Measurements from ENCODE around the gene MIGA2.
A peak's percentile ranks its signal among the peaks of the same experiment; 100 is the strongest.

Gene MIGA2

DNA sequence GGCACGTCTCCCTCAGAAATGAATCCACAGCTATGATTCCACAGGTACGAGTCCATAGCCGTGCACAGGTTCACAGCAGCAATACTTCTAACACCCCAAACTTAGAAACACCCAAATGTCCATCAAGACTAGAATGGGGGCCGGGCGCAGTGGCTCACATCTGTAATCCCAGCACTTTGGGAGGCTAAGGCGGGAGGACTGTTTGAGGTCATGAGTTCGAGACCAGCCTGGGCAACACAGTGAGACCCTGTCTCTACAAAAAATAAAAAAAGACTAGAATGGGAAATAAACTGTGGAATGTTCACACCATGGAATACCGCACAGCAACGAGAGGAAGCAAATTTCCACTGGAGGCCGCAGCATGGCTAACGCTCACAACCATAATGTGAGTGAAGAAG, 40.2 kb downstream of the MIGA2 start:
- DNase-seq = no peak

DNA sequence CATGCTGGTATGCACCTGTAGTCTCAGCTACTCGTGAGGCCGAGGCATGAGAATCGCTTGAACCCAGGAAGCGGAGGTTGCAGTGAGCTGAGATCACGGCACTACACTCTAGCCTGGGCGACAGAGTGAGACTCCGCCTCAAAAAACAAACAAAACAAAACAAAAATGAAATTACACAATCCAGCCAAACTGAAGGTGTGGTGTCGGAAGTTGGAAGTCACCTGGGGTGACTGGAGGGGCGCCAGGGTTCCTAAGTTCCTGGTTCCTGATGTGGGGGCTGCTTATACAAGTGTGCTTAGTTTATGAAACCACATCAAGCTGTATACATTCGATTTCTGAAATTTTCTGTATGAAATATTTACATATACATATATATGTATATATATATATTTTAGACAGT, 40.8 kb downstream of the MIGA2 start:
- DNase-seq = no peak

DNA sequence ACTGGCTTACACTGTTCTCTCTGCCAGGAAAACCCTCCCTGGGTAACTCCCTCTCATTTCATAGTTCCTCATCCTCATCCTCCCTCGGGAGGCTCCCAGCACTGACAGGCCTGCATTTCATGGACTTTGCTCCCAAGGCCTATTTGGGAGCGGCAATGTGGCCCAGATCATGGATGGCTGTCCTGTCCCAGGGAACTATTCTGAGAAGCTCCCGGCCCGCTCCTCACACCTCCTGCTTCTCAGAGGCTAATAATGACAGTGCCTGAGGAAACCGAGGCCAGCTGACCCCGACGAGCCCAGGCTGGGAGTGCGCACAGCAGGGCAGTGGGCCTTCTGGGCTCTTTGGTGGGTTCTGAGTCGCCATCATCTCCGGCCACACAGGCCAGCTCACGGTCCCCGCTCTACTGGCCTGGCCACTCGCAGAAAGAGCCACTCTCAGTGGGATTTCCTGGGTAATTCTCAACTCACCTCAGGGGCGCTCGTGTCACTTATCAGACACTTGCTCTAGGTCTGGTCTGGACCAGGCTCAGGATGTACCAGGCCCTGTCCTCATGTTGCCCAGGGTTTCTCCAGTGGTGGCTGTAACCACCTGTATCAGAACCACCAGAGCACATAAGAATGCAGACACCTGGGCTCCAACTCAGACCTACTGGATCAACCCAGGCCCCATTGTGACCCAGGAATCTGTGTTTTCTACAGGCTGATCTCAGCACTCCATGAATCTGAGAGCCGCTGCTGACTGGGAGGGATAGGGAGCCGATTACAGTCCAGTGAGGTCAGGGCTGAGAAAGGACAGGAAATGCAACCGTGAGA, 42.5 kb downstream of the MIGA2 start:
- no peak for DNase-seq

DNA sequence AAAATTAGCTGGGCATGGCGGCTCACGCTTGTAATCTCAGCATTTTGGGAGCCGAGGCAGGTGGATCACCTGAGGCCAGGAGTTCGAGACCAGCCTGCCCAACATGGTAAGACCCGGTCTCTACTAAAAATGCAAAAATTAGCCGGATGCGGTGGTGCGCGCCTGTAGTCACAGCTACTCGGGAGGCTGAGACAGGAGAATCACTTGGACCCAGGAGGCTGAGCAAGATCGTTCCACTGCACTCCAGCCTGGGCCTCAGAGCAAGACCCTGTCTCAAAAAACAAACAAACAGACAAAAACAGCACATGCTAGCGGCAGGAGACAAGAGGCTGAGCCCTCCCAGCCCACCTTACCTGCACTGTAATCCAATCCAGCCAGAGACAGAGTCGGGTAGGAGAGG, 43.4 kb downstream of the MIGA2 start:
- DNase-seq = no peak

DNA sequence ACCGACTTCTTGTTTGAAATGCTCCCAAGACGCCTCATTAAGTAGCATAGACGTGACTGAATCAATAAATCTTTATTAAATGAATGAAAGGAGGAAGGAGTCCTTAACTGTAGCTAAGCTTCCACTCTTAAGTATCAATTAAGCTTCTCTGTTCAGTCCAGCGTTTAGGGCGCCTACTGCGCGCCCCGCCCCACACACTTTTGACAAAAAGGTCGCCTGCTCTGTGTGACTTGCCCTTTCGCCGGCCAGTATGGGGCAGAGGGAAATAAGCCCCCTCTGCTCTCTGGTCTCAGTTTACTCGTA, 43.8 kb downstream of the MIGA2 start:
- no peak for DNase-seq

DNA sequence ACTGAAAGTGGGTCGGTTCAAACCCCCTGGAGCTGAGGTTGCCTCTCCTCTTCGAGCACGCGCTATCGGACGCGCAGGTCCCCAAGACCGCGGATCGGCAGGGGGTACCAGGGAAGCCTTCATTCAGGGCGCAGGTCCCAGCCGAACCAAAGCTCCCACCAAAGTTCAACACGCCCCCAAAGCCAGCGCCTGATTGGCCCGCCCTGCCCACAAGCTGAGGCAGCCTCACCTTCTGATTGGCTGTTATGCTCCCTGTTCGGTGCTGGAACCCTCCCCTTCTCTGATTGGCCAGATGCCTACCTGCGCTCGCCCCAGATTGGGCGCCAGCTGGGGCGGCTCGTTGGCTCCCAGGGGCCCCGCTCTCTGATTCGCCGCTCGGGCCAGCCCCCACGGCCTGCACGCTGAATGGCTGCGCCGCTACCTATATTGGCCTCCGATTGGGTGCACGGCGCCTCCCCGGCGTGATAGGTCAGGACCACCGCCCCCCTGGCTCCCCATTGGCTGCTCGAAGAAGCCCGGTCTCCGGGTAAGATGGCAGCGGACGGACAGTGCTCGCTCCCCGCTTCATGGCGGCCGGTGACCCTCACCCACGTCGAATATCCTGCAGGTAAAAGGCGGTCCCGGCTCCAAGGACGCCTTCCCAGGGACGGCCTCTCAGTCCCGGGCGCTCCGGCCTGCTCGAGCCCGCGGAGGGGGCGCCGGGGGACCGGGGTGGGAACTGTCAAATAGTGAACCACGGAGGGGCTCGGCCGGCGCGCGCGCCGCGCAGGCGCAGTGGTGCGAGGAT, 44.4 kb downstream of the MIGA2 start, which contains the start of gene DOLPP1:
DOLPP1 (plus strand) TSS at position 511 of the 787 bp plus-strand sequence; CDS start at position 532, 21 bp downstream.
- peak; percentile 100 for DNase-seq

DNA sequence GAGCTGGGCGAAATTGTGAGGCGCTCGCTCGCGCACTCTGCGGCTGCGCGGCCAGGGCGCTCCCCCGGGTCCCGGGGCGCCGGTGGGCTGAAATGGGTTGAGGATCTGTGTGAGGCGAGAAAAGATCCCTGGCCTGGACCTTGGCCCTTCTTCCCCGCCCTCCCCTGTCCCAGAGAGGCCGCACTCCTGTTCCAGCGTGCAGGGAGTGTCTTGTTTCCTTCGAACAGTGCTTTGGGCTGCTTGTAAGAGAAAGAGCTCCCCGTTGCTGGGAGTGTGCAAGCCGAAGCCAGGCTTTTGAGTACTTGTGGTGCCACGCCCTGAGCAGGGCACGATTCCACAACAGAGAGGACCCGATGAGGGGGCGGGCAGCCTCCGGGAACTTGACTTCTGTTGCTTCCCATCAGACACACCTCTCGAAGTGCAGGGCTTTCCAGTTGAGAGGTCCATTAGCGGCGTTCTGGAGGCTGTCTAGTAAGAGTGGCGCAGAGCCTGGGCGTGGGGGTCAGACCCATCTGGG, 45.0 kb downstream of the MIGA2 start:
- no peak for DNase-seq

DNA sequence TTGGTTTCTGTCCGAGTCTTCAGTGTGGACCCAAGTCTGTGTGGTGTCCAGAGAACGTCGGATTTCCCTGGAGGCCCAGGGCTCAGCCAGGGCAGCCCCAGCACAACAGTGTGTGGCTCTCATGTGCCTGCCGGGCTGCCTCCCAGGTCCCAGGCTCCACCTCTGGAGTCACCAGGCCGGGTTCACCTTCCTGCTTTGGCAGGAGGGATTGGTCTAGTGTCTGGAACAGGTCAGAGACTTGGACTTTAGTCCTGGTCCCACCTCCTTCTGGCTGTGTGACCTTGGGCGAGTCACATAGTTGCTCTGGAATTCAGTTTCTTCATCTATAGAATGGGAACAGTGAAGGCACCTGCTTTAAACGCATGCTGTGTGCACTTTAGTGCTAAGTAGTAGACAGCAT, 47.7 kb downstream of the MIGA2 start:
- DNase-seq = no peak

DNA sequence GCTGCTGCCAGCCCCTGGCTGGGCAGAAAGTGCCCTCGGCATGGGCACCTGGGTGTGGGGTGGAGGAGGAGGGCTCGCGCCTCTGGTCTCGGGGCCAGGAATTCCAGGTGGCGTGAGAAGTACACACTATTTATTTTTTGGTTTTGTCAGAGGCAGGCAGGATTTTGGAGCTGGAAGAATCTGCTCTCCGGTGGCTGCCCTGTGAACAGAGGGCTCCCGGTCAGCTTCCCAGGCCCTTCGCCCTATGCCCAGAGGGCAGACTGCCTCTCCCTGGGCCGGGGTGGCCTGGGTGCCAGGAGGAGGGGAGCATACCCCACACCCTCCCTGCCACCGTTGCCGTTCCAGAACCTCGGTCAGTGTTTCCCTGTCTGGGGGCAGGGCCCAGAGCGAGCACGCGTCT, 52.8 kb downstream of the MIGA2 start:
- no peak for DNase-seq

DNA sequence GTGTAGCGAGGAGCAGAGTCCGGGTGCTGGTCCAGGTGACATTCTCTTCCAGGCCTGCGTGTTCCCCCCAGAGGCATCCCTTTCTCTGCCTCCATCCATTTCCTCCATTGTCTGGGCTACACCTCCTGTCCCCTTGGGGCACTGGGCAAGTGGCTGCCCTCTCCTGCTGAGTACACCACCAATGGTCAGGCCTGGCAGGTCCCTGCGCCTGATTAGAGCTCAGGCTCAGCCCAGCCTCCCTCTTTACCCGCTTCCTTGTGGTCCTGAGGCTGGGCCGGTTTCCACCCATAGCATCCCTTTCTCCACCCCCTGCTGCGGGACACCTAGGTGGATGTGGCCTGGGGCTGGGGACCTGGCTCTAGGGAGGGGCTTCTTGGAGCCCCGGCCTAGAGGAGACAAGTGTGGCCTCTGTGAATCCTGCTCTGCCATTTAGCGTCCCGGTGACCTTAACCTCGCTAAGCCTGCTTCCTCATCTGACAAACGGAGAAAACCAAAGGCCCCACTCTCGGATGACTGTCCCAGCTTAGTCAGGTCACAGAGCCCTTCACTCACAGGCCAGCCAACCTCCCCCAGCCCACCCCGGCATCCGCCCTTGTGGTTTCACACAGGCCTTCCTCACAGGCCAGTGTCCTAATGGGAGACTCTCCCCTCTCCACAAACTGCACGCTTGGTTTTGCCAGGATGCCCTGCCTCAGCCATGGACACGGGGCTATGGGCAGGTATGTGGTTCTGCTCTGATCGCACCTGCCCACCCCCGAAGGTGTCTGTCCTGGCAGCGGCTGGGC, 57.4 kb downstream of the MIGA2 start:
- DNase-seq = no peak

DNA sequence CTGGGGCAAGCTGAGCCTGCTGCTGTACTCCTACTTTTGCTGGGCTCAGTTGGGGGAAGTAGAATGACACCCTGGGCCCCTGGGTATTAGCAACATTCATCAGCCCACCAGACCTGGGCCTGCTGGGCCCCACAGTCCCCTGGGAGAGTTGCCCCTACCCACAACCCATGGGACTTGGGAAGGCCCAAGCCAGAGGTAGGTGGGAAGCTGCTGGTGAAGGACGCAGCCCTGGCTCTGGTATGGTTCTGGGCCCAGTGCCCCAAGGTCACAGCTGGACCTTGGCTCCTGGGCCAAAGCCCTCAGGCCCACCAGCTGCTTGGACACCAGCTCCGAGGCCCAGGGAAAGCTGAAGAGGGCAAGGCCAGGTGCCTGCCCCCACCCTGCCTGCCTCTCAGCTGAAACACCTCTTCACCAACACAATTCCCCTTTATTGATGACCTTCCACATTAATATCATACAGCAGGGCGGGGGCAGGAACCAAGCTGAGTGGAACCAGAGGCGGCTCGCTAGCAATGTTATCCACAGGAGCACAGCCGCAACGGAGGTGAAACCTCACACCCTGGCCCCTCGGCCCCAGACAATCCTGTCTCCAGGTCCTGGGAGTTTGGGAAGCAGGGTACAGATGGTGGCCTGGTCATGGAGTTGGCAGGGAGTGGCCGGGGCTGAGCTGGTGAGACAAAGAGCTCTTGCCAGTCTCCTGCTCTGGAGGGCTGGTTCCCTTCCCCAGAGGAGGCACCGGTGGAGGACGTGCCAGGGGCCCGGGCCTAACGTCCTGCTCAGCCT, 58.2 kb downstream of the MIGA2 start:
- no peak for DNase-seq

DNA sequence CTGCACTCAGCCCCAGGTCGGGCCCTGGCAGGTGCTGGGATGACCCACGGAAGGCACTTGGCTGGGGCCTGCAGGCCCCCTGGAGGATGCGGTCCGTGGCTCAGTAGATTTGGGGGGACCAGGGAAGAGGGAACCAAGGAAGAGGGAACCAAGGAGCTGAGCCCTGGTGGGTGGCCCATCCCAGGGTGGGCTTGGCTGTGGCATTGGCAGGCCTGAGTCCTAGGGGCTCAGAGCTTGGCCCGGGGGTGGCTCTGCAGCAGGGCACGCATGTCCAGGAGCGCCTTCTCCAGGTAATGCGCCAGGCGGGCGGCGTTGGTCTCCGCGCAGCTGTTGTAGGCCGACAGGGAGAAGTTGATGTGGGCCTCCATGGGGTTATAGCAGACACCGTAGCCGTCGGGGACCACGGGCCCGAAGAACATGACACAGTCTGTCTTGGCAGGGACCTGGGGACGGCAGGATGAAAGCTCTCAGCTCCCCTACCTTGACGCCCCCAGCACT, 58.8 kb downstream of the MIGA2 start:
- no peak for DNase-seq

DNA sequence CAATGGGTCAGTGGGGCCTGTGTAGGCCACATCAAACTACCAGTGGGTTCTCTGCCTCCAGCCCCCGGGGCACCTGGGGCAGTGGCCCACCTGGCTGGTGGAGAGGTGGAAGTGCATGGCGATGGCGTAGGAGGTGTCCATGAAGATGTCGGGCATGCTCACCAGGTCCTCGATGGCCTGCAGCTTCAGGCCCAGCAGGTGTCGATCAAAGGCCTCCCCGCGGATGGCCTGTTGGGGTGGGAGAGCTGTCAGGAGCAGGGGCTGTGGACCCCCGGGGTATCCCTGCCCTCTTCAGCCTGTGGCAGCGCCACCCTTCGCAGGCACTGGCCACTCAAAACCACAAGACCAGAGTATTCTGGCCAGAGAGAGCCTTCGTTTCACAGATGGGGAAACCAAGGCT, 59.5 kb downstream of the MIGA2 start:
- DNase-seq = no peak

DNA sequence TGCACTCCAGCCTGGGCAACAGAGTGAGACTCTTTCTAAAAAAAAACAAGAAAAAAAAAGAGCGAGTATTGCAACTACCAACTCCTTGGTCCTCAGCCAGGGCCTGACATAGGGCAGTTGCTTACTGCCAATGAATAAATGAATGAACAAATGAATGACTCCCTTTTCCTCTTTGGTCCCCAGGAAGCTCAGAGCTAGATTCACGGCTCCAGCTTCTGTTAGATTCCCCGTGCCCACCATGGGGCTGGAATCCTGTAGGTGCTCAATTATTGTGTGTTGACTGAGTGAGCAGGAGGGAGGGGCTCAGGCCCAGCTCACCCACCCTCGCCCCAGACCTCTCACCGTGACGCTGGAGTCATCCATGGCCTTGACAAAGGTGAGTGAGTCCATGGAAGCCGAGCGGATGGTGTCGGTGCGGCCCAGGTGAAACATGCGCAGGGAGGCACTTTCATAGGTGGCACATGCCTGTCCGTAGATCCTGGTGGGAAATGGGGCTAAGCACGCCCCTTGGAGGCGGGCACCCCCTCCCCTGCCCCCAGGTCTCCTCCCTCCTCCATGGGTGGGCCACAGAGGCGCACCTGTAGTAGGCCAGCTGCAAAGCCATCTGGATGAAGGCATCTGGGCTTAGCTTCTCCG, 61.4 kb downstream of the MIGA2 start:
- DNase-seq = no peak

DNA sequence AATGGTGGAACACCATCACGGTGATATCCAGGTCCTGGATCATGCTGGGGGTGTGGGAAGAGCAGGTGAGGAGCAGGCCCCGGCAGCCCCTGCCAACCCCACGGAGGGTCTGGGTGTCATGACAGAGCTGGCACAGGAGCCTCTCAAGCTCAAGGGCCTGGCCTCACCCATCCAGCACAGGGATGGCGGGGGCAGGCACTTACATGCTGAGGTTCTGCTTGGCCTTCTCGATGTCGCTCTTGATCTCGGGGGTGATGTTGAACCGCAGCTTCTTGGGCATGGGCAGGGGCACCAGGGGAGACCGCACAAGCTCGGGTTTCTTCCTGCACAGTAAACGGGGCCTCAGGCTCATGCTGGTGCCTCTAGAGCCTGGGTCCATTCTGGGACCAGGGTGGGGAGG, 61.9 kb downstream of the MIGA2 start:
- no peak for DNase-seq

DNA sequence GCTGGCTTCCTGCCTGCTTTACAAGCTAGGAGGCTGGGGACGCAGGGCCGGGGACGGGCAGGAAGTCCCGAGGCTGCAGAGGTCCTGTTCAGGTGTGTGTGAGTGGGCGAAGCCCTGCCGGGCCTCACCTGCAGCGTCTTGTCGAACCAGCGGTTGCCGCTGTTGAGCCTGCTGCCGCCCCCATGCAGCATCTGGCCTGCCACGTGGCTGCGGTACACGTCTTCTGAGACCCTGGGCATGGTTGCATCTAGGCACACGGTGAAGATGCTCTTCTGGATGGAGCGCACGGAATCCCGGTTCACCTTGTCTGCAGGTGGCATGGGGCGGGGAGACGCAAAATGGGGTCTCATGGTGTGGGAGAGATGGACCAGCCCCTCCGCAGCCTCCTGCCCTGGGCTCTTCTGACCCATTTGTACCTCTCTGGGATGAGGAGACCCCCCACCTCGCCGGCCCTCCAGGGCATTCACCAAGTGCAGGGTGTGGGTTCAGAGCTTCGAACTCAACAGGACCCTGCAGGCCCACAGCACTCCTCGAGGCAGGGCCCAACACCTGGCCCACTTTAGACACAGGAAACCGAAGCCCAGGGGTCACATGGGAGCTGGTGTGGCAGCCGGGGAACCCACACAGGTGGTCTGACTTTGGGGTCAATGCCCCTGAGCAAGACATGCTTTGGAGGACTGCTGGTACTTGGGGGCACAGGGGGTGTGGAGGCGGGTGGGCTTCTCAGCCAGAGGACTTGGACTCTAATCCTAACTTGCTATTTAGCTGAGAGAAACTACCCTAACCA, 64.2 kb downstream of the MIGA2 start:
- no peak for DNase-seq

DNA sequence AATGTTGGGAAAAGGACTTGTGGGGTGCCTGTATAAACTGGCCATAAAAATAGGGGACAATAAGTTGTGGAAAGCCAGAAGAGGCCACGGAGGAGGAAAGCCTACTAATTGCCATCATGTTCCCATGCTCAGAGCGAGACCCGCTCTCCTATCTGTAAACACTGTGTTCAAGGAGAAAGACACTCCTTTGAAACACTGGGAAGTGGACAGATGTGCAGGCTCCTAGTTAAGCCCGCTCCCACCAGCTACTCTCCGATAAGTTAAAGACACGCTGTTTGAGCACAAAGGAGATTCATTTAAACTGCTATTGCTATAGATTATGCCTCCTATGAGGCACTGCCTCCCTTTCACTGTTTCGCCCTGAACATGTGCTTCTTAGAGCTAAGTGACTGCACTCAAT, 64.9 kb downstream of the MIGA2 start:
- no peak for DNase-seq

DNA sequence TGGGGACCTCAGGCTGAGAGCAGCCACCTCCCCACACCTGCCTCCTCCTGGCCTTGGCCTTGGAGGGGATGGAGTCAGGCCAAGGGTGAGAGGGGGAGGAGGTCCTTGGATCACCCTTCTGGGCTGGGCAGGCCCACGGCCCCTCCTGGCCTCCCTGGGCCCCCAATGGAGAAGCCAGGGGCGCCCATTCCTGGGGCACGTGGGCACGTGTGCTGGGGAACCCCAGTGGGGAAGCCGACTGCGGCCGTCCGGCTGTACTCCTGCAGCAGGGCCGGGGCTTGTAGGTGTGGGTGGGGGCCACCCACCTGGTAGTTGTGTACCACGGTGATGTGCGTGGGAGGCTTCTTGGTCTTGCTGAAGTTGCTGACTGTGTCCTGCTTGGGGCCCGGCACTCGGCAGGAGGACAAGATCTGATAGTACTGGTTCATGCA, 65.7 kb downstream of the MIGA2 start:
- no peak for DNase-seq

DNA sequence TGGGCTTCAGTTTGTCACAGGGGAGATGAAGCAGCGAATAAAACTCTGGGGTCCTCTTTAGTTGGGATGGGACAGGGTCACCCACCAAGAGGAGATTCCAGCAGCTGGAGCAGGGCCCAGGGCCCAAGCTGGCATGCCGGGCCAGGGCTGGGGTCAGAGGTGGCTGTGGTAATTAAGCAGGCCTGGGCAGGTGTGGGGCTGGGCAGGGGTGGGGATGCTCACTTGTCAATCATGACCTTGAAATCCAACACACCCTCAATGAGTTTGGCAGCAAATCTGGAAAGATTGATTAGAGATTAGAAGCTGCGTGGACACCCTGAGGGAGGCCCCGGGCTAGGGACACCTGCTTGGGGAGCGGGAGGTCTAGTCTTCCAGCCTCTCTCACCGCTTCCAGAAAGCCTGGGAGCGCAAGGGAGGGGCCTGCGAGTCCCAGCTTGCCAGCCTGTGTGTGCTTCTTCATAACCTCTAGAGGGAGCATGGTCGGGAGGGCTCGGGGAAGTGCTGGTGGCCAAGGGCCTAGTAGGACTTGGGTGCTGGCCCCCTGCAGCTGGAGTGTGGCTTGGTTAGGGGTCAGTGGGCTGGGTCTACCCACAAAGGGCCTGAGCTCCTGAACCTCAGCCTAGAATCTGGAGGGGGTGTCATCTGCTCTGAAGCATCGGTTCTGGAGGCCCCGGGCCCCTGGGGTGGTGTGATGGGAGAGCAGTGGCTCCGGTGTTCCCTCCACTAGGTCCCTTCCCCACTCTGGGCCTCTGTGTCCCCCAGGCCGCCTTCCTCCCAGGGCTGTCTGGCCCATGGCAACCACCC, 66.6 kb downstream of the MIGA2 start:
- DNase-seq = peak; percentile 24

DNA sequence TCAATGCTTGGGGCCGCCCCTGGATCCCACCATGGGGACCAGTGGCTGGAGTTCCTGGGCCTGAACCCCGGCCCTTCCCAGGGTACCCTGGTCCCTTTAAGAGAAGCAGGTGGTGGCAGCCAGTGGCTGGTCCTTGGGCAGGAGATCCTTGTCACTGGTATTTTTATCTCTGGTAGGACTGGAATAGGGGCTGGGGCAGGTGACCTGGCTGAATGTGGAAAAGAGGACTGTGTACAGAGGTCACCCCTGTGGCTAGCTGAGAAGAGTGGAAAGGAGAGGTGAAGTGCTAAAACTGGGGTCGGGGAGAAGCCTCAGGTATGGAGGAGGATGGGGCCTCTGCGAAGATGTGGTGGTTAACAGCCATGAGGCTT, 67.2 kb downstream of the MIGA2 start:
- no peak for DNase-seq
